K562 (cell line): Measurements from ENCODE around the gene PSMA5. TPM values are rescaled to one million over a fixed set of nuclear protein-coding genes. Genes with fewer than 3 reads are reported as not detected.

Experiments used
- ATF3 ChIP-seq, 2 experiments: fragments of 450-650 bp in 1 of 2; sonication (generic) in 1 of 2; formaldehyde crosslinking in 1 of 2; IDR thresholded peaks in 1 of 2; conservative IDR thresholded peaks in 1 of 2; 2 replicates each; pipeline versions ENCODE4 v1.6.1 to v1.8.1; 2016 to 2023; ENCODE audit warnings: mild to moderate bottlenecking in 2 of 2, moderate library complexity in 2 of 2, inconsistent platforms in 1 of 2, missing genetic modification reagents in 1 of 2
- C11orf30 ChIP-seq: fragments of 450-650 bp; IDR thresholded peaks from 2 replicates; pipeline ENCODE4 v1.6.1; 2016; ENCODE audit warnings: low read depth, mild to moderate bottlenecking
- DACH1 ChIP-seq: fragments of 450-650 bp; IDR thresholded peaks from 2 replicates; pipeline ENCODE4 v1.6.1; 2018; ENCODE audit not compliant: partially characterized antibody
- DEAF1 ChIP-seq: fragments of 450-650 bp; formaldehyde crosslinking; IDR thresholded peaks from 2 replicates; pipeline ENCODE4 v1.4.0; 2020; ENCODE audit warnings: mild to moderate bottlenecking, moderate library complexity
- E2F1 ChIP-seq: sonication (generic); formaldehyde crosslinking; IDR thresholded peaks from 2 replicates; pipeline ENCODE4 v1.8.1; 2023; ENCODE audit warnings: mild to moderate bottlenecking, missing genetic modification reagents, moderate library complexity
- MEF2A ChIP-seq: IDR thresholded peaks from 2 replicates; pipeline ENCODE4 v1.6.1; 2011; ENCODE audit warnings: low read depth, mild to moderate bottlenecking, low read length, moderate library complexity; ENCODE audit not compliant: control insufficient read depth
- PRDM10 ChIP-seq: fragments of 450-650 bp; IDR thresholded peaks from 2 replicates; pipeline ENCODE4 v1.6.1; 2018; ENCODE audit not compliant: partially characterized antibody
- TGIF2 ChIP-seq: sonication (generic); formaldehyde crosslinking; IDR thresholded peaks from 2 replicates; pipeline ENCODE4 v1.8.1; 2022; ENCODE audit warnings: mild to moderate bottlenecking, missing genetic modification reagents, moderate library complexity
- YY1 ChIP-seq, 3 experiments: IDR thresholded peaks; 2 replicates each; pipeline ENCODE4 v1.6.1; 2011; ENCODE audit warnings: low read length in 2 of 3, mild to moderate bottlenecking in 2 of 3, moderate library complexity in 2 of 3, borderline replicate concordance in 1 of 3, control low read depth in 1 of 3, low read depth in 1 of 3; ENCODE audit not compliant: insufficient read depth in 3 of 3, insufficient replicate concordance in 2 of 3, control insufficient read depth in 1 of 3, insufficient read length in 1 of 3; ENCODE audit errors: extremely low read depth in 1 of 3
- ZBTB17 ChIP-seq: fragments of 450-650 bp; formaldehyde crosslinking; IDR thresholded peaks from 2 replicates; pipeline ENCODE4 v1.4.0; 2020; ENCODE audit warnings: mild to moderate bottlenecking
- ZNF316 ChIP-seq: fragments of 450-650 bp; IDR thresholded peaks from 2 replicates; pipeline ENCODE4 v1.6.1; 2016
- polyA plus RNA-seq, 8 experiments: library from polyadenylated mRNA; depleted of rRNA in 4 of 8; stranded (reverse) in 5 of 8; unstranded in 3 of 8; fragments of >200 nt; fragmentation: Nextera tagmentation in 2 of 8; fragmentation: Illumina TruSeq in 1 of 8; extraction: Ambion mirVana in 2 of 8; extraction: Trizol in 1 of 8; gene quantifications; 2 replicates each; pipeline versions ENCODE4 v1.2.1 to v1.2.3, GENCODE V29; 2011 to 2014; ENCODE audit warnings: inconsistent platforms in 1 of 8, missing spikeins in 1 of 8
- total RNA-seq, 7 experiments: library from RNA; depleted of rRNA in 6 of 7; stranded (reverse); fragments of >200 nt in 6 of 7; fragmentation: Illumina TruSeq in 2 of 7; extraction: Trizol in 2 of 7; gene quantifications; 2 replicates each; pipeline versions ENCODE4 v1.2.1 to v1.2.3, GENCODE V29; 2011 to 2021; ENCODE audit warnings: low replicate concordance in 1 of 7

The PSMA5 gene
- total and polyA plus RNA-seq, 9 of the 15 experiments (the other 6 are each of a cell fraction or from before 2014, with no cell fraction given): 82.6 to 542 (median 287) TPM

GRCh38 chr1:109438798-109439297 is 12.6 kb upstream of the PSMA5 start (continued):
- TF ChIP-seq PRDM10 (no peak), DEAF1 (CRISPR knock-in tag) (no peak), MEF2A (peak; percentile 98), ZNF316 (peak; percentile 24; the same call in 1 of the 2 replicates), DACH1 (peak; percentile 79), ATF3 (IDR thresholded peaks at IDR 0.05) (peak; percentile 92), ATF3 (CRISPR knock-in tag; conservative IDR thresholded peaks at IDR 0.05) (peak; percentile 85), C11orf30 (peak; percentile 73), E2F1 (no peak), YY1 (IDR thresholded peaks at IDR 0.05; ENCODE audit: borderline replicate concordance in 1 of 3, control insufficient read depth in 1 of 3, extremely low read depth in 1 of 3, insufficient read depth in 3 of 3, insufficient read length in 1 of 3, insufficient replicate concordance in 2 of 3, low read depth in 1 of 3, low read length in 2 of 3) (peak in 1 of 3 experiments; percentile 37), ZBTB17 (CRISPR knock-in tag) (no peak), TGIF2 (CRISPR knock-in tag) (no peak)
